GM19455 (cell line): Measurements from ENCODE around the gene IL17RB.

Source experiments
- ATAC-seq: cut with Tn5 transposase; IDR thresholded peaks from one replicate; pipeline ENCODE4 v1.9.1; 2021; ENCODE audit not compliant: unreplicated experiment

The IL17RB gene

DNA sequence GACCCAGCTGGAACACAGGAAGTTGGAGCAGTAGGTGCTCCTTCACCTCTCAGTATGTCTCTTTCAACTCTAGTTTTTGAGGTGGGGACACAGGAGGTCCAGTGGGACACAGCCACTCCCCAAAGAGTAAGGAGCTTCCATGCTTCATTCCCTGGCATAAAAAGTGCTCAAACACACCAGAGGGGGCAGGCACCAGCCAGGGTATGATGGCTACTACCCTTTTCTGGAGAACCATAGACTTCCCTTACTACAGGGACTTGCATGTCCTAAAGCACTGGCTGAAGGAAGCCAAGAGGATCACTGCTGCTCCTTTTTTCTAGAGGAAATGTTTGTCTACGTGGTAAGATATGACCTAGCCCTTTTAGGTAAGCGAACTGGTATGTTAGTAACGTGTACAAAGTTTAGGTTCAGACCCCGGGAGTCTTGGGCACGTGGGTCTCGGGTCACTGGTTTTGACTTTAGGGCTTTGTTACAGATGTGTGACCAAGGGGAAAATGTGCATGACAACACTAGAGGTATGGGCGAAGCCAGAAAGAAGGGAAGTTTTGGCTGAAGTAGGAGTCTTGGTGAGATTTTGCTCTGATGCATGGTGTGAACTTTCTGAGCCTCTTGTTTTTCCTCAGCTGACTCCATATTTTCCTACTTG is 11.9 kb downstream of the IL17RB start:
- ATAC-seq: no peak

DNA sequence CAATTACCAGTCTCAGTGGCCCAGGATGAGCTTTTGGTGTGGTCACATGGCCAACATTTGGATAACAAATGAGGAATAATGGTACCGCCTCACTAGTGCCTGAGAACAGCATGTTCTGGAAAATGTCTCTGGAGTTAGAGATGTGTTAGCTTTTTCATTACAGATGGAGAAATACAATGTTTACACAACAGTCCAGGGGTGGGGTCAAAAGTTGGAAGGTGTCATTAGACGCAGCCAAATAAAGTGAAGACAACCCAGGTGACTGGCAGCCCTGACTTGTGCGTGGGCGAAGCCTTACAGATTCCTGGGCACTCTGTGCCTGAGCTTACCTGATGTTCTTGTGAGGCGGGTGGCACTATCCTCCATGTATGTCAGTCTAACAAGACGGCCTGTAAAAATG is 12.8 kb downstream of the IL17RB start:
- no peak for ATAC-seq

DNA sequence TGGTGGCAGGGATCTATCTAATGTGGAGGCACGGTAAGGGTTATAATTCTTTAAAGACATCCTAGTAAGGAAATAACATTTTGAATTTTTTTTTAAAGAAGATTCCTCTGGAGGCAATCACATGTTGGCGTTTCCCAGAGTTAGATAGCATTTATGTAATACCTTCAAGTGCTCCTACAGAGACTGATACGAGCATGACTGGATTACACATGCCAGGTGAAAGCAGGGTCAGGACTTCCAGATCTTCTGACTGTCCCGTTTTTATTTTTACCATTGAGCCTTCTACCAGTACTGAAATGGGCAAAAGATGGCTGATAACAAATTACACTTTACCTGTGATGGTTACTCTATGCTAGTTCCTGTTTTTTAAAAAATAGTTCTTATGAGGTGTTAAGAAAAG is 13.8 kb downstream of the IL17RB start:
- ATAC-seq: no peak

DNA sequence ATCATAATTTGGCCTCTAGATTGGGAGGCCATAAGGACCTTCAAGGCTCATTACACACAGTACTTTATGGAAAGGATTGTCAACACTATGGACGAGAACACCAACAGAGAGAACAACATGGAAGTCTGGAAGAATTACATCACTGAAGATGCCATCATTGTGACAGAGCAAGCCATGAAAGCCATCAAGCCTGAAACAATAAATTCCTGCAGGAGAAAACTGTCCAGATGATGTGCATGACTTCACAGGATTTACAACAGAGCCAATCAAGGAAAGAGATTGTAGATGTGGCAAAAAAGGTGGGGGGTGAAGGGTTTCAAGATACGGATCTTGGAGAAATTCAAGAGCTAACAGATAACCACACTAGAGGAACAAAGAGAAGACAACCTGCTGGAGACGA is 15.9 kb downstream of the IL17RB start:
- no peak for ATAC-seq

DNA sequence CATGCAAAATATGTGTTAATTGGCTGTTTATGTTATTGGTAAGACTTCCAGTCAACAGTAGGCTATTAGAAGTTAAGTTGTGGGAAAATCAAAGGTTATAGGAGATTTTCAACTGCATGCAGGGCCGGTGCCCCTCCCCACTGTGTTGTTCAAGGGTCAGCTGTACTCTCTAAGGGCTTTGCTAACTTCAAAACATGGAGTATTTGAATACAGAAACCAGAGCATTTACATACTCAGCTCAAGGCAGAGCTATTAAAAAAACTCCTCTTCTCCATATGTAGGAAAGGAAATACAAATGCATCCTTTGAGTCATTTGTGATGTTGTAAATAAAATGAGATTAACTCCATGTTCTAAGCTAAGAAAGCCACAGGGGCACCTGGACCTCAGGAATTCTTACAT is 16.8 kb downstream of the IL17RB start:
- no peak for ATAC-seq

DNA sequence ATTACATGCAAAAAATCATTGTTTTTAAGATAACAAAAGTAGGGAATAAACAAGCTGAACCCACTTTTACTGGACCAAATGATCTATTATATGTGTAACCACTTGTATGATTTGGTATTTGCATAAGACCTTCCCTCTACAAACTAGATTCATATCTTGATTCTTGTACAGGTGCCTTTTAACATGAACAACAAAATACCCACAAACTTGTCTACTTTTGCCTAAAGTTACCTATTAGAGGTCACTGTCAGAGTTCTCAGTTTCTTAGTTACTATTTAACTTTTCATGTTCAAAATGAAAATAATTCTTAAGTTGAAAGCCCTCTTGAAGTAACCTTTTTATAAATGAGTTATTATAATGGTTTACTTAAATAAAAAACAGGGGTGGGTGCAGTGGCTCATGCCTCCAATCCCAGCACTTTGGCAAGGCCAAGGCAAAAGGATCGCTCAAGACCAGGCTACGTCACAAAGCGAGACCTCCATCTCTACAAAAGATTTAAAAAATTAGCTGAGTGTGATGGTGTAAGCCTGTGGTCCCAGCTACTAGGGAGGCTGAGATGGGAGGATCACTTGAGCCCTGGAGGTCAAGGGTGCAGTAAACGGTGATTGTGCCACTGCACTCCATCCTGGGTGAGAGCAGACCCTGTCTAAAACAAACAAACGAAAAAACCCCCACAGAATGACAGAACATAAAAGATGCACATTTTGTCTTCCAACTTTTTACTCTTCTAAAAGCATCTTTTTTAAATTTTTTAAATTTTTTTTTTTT is 19.5 kb downstream of the IL17RB start:
- no peak for ATAC-seq

DNA sequence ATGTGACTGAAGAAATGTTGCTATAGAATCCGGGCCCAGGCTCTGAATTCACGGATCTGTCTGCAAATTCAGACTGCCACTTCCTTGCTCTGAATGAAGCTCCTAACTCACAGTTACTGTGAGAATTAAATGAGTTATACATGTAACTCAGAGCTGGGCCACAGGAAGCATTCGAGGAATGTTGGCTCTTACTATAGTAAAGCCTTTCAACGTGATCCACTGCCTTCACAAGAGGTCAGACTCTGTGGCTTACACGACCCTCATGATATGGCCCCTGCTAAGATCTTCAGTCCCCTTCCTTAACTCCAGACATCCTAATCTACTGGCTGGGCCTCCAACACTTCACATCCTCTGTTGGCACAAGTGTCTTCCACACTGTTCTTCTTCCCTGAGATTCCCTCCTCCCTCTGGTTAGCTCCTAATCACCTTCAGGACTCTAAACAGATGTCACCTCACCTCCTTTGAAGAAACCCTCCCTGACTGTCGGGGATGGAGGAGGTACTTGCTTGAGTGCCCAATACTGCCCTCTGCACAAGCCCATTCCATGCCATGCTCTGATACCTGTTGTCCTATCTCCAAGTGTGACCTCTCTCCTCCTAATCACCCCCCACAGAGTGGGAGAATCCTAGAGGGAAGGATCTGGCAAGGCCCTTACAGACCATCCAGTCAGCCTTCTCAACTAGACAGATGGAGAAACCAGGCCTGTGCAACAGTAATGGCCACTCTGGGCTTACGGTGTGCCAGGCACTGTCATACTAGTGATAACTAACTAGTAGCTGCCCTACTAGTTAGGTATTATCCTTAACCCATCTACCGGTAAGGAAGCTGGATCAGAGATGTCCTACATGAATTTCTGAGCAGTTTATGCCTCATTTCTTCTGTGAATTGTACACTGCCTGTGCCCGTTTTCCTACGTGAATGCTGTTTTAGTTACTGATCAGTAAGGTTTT is 34.3 kb downstream of the IL17RB start:
- ATAC-seq: no peak

DNA sequence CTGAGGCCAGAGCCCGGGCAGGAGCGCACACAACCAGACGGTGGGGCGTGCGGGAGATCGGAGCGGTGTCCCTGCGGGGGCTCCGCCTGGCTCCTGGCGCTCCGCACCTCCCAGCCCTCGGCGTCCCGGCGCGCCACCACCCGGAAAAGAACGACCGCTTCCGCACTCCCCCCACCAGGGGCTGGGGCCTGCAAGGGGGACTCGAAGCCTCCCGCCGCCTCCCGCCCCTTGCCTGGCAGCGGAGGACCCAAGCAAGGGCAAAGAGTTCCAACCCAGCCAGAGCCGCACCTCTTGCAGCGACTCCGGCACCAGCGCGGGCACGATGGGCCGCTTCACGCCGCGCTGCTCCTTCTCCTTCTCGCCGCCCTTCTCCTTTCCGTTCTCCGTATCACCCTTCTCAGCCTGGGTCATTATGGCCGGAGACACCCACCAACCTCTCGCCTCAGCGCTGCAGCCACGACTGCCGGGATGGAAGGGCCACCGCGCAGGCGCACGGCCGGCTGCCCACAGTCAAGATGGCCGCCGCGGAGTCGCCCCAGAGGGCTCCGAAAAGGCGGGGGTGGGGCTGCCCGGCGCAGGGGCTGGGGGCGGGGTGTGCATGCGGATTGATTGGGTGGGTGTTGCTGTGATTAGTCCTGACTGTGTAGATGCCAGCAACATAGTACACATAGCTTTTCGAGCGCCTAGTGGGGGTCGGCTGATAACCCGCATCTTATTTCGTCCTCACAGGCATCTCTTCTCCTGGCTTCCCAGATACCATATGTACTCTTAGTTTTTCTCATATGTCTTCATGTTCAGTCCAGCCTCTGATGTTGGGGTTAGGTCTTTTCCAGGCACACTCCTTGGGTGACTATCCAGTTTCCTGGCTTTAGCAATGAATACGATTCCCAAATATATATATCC is 35.6 kb downstream of the IL17RB start, which contains the start of gene ACTR8:
TSS of gene ACTR8 (minus strand) at position 462 of the 903 bp plus-strand sequence. CDS start at position 411, 51 bp downstream.
- ATAC-seq: peak; percentile 88

DNA sequence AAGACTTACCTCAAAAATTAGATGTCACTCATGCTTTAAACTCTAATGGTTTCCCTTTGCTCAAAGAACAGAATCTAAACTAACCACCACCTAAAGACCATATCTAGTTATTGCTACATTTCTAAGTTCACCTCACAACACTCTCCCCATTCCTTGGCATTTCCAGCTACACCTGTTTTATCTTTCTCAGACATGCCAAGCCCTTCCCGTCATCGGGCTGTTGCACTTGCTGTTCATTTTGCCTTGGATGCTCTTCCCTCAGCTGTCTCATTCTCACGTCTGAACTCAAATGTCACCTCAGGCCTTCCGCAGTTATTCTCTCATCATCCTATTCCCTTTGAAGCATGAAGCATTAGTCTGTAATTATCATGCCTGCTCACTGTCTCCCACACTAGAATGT is 36.6 kb downstream of the IL17RB start:
- ATAC-seq: no peak

DNA sequence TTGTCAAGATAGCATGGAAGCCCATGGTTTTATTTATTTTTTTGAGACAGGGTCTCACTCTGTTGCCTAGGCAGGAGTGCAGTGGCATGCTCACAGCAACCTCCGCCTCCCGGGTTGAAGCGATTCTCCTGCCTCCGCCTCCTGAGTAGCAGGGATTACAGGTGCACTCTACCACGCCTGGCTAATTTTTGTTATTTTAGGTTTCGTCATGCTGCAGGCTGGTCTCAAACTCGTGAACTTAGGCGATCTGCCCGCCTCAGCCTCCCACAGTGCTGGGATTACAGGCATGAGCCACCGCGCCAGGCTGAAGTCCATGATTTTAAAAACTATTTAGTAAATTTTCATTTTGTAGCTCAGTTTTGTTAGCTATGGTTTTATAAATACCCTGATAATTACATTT is 38.3 kb downstream of the IL17RB start:
- no peak for ATAC-seq

DNA sequence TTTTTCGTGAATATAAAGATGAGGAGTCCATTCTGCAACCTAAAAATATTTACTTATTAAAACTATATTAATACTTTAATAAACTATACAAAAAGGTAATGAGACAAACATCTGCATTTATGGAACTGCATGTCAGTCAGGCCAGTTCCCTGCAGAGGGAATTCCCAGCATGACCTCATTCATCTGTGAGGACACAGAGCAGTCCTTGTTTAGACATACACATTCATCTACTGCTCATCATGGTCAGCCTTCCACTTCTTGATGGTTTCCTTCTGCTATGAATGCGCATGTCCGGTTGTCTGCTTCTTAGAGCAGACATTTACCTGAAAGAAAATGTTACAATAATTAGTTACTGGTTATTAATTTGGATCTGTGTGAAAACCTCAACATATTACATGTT is 38.9 kb downstream of the IL17RB start:
- no peak for ATAC-seq

DNA sequence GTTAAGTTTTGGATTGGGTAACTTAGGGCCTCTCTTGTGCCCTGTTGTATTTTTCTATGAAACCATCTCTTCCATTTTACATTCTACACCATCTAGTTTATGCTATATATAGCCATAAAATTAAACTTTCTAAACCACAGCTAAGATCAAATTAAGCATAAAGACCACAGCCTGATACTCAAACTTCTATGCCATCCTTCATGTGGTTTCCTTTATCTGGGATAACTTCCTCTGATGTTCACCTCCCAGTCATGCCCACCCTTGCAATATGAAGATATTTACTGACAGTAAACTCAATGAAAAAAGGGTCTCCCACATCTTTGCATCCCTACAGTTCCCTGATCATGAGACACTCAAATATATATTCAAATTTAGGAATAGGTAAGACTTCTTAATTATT is 41.1 kb downstream of the IL17RB start:
- no peak for ATAC-seq

DNA sequence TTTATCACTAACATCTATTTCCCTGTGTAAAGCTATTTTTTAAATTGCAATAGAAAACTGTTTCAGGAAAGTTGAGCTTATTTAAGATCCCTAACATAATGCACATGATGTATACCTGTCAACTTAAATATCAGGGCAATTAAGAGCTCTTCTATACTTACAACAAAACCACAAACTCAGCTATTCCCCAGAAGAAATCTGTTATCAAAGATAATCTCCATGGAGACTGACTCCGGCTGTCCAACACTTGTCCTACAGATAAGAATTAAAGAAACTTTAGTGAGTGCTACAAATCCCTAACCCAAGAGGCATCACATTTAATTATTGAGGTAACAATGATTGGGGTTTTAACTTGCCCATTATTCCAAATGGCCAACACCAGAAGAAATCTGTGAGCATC is 41.9 kb downstream of the IL17RB start:
- no peak for ATAC-seq

DNA sequence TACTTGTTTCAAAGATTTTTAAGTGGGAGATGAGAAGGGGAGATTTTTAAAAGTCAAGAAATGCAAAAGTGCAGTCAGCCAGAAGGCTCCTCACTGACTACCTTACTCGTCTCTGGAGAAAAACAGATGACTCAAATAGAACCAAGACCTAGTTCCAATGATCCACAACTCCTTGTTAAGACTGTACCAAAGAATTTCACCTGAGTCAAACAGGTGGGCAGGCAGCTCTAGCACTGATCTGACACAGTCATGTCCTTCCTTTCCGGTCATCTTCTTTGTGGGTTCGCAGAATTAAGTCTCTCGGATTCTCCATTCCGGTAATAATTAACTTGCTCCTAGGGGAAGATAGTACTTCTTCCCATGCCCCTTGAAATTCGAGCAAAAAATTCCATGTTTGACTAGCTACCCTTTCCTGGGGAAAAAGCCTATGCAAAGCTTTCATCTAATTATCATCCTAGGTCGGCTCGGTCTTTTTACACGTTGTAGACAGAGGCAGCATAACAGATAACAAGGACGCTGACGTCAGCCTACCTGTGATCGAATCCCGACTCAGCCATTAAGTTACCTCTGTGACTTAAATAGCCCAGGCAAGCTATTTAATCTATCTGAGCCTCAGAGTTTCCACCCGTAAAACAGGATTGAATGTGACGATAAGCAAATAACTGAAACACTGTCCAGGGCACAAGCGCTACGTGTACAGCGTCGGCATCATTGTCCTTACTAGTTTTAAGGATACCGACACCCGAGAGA is 44.5 kb downstream of the IL17RB start:
- ATAC-seq: no peak

DNA sequence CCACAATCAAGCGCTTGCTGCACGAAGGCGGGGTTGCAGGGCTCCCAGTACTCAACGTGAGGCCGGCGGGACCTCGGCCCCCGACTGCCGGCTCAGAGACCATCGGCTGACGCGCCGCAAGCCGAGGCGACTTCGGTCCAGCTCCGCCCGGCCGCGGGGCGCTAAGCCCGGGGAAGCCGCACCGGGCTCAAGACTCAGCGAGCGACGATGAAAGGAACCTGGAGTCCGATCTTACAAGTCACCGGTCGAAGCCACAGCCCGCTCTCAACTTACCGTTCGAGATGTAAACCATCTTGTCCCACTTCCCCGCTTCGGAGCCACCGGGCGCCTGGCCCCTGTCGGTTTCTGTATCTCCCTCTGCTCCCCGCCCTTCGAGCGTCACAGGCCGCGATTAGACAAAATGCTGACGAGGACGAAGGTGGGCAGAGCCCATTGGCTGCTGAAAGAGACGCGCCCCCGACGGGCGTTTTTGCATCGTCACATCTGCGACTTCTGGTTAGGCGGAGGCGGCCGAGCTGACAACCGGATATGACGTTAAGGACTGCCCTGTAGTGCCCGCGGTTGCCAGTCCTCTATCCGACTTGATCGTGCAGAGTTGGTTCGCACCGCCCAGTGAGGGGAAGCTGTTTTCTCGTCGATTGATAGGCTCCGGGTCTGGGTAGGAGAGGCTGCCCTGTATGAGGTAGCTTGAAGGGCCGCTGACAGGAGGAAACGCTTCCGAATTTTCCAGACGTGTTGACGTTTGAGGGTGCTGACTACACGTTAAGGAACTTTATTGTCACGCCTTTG is 45.3 kb downstream of the IL17RB start, which contains the start of gene SELENOK:
TSS of gene SELENOK (minus strand) at position 363 of the 789 bp plus-strand sequence.
- peak; percentile 98 for ATAC-seq

DNA sequence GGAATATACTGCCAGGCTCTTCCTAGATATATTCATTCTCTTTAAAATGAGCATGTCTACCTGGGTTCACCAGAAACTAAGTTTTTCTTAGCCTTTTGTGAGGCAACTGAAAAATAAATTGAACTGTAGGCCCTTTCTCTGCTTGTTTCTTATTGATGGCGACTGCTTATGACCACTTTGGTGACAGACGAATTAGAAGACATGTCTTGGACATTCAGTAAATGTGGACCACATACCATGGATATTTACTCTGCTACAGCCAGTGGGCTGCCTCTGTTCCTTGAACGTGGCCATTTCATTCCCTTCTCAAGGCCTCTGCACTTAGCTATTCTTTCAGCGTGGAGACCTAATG is 45.9 kb downstream of the IL17RB start:
- no peak for ATAC-seq

DNA sequence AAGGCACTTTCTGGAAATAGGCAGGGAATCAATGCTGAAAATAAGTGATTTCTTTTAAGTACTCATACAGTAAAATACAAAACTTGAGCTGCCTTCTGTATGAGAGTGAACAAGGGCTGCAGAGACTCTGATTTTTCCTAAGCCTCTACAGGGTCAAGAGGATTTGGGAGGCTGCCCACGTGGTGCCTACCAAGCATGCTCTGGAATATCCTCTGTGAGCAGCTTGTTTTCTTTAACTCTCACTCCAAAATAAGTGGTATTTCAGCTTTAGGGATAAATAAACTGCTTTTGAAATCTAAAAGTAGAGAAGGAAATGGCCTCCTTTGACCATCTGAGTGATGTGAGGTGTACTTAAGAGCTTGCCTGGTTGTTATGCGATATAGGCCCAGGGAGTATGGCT is 53.4 kb downstream of the IL17RB start:
- no peak for ATAC-seq

DNA sequence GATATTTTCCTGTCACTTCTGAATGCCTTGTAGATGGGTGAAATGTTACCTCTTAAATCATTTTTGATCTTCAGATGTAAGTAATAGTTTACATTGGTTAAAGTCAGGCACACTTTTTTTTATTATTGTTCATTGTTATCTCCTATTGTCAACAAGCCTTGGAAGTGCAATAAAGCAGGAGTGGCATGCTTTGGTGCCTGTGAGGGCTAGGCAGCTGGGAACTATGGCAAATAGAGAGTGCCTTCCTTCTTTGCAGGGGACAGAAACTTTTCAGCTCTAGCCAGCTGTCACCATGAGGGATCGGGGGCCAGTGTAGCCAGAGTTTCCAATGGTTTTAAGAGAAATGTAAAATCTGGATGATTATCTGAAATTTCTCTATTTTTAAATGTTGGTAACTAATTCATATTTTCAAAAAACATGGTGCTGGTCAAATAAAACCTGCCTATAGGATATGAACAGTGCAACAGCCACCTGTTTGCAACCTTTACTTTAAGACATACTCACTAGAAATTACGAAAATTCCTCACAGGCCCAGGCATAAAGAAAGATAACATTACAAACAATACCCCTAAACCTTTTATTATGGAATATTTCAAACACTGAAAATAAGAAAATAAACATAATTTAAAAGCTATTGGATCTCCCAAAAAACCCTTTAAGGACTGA is 54.4 kb downstream of the IL17RB start:
- no peak for ATAC-seq
